Fibroblast of villous mesenchyme (primary cell): ENCODE results near the gene STH. TPM values are rescaled to one million over a fixed set of nuclear protein-coding genes. Genes with fewer than 3 reads are reported as not detected.
"Not testable (repeated sequence)": the region's sequence is repeated elsewhere in the genome, so short reads cannot be mapped to it uniquely, and the experiment has no call there.

Source experiments
- DNase-seq: peaks from one replicate; pipeline ENCODE4 v3.0.0-alpha.2; 2010; ENCODE audit warnings: low read depth
- H3K4me3 ChIP-seq: 2 replicates; pipeline ENCODE4 v1.5.1; 2011; ENCODE audit warnings: low read depth, mild to moderate bottlenecking, low read length
- CTCF ChIP-seq: IDR thresholded peaks from 2 replicates; pipeline ENCODE4 v1.5.1; 2012; ENCODE audit warnings: low read depth, mild to moderate bottlenecking, low read length; ENCODE audit not compliant: insufficient read depth
- total RNA-seq: library from RNA; depleted of rRNA; stranded (reverse); fragments of >200 nt; gene quantifications from 2 replicates; pipeline ENCODE4 v1.2.3, GENCODE V29; 2012

The STH gene
- total RNA-seq, 1 donor, result not detected

- no peak overlapping the region for H3K4me3 ChIP-seq
- TF ChIP-seq CTCF, result no peak
- peak; percentile 39 for DNase-seq
These were observed 14.6 kb downstream of the STH start for GRCh38 chr17:46013502-46014165.

GRCh38 chr17:46019408-46019925 is 20.4 kb downstream of the STH start:
- not testable (repeated sequence) for DNase-seq, H3K4me3 ChIP-seq

GRCh38 chr17:46020023-46020761 is 21.1 kb downstream of the STH start:
- no peak for DNase-seq
- no peak overlapping the region for H3K4me3 ChIP-seq
- no peak for TF ChIP-seq CTCF

- no peak for DNase-seq
- no peak overlapping the region for H3K4me3 ChIP-seq
- no peak for TF ChIP-seq CTCF
These were observed 21.9 kb downstream of the STH start for GRCh38 chr17:46020998-46021397.

GRCh38 chr17:46023366-46023765 is 24.3 kb downstream of the STH start:
- H3K4me3 ChIP-seq, DNase-seq: not testable (repeated sequence)

- no peak for TF ChIP-seq CTCF
- no peak overlapping the region for H3K4me3 ChIP-seq
- no peak for DNase-seq
These were observed 24.8 kb downstream of the STH start for GRCh38 chr17:46023783-46024388.

GRCh38 chr17:46024590-46024989 is 25.5 kb downstream of the STH start:
- DNase-seq, result no peak
- TF ChIP-seq CTCF, result no peak
- H3K4me3 ChIP-seq, result no peak overlapping the region
